Measurements from ENCODE around the gene KCTD6.

KCTD6 gene

GRCh38 chr3:58485801-58486435 lies 6.0 kb upstream of the KCTD6 start:
- no peak for DNase-seq (ENCODE audit: low read depth in 2 of 2)

- DNase-seq (ENCODE audit: low read depth in 2 of 2), result no peak
Measured at GRCh38 chr3:58487140-58487886, 4.6 kb upstream of the KCTD6 start.

GRCh38 chr3:58488967-58489366 lies 2.9 kb upstream of the KCTD6 start:
- DNase-seq (ENCODE audit: low read depth in 2 of 2), result no peak

- no peak for DNase-seq (ENCODE audit: low read depth in 2 of 2)
Measured at GRCh38 chr3:58490860-58491501, 915 bp upstream of the KCTD6 start.

- DNase-seq (ENCODE audit: low read depth in 2 of 2), result no peak
Measured at GRCh38 chr3:58492494-58492905, 604 bp downstream of the KCTD6 start.

- no peak for DNase-seq (ENCODE audit: low read depth in 2 of 2)
Measured at GRCh38 chr3:58494107-58494506, 2.2 kb downstream of the KCTD6 start.

GRCh38 chr3:58495101-58495500 lies 3.2 kb downstream of the KCTD6 start:
- no peak for DNase-seq (ENCODE audit: low read depth in 2 of 2)

- DNase-seq (ENCODE audit: low read depth in 2 of 2), result no peak
Measured at GRCh38 chr3:58496206-58496857, 4.4 kb downstream of the KCTD6 start.

GRCh38 chr3:58497097-58497496 lies 5.2 kb downstream of the KCTD6 start:
- DNase-seq (ENCODE audit: low read depth in 2 of 2), result no peak

- no peak for DNase-seq (ENCODE audit: low read depth in 2 of 2)
Measured at GRCh38 chr3:58502872-58503271, 11.0 kb downstream of the KCTD6 start.

GRCh38 chr3:58507356-58508078 lies 15.6 kb downstream of the KCTD6 start:
- no peak for DNase-seq (ENCODE audit: low read depth in 2 of 2)

GRCh38 chr3:58508437-58508836 lies 16.5 kb downstream of the KCTD6 start:
- no peak for DNase-seq (ENCODE audit: low read depth in 2 of 2)

- no peak for DNase-seq (ENCODE audit: low read depth in 2 of 2)
Measured at GRCh38 chr3:58514405-58514804, 22.5 kb downstream of the KCTD6 start.

- no peak for DNase-seq (ENCODE audit: low read depth in 2 of 2)
Measured at GRCh38 chr3:58518291-58518789, 26.4 kb downstream of the KCTD6 start.

- no peak for DNase-seq (ENCODE audit: low read depth in 2 of 2)
Measured at GRCh38 chr3:58519668-58520402, 27.9 kb downstream of the KCTD6 start.

- no peak for DNase-seq (ENCODE audit: low read depth in 2 of 2)
Measured at GRCh38 chr3:58520403-58521335, 28.8 kb downstream of the KCTD6 start.

- no peak for DNase-seq (ENCODE audit: low read depth in 2 of 2)
Measured at GRCh38 chr3:58521336-58521670, 29.4 kb downstream of the KCTD6 start.

GRCh38 chr3:58521917-58522631 lies 30.2 kb downstream of the KCTD6 start:
- DNase-seq (ENCODE audit: low read depth in 2 of 2), result no peak

- no peak for DNase-seq (ENCODE audit: low read depth in 2 of 2)
Measured at GRCh38 chr3:58522759-58523425, 31.0 kb downstream of the KCTD6 start.
